ENCODE results near the gene CCDC170. TPM values are rescaled to one million over a fixed set of nuclear protein-coding genes. Genes with fewer than 3 reads are reported as not detected.

The CCDC170 gene
- total RNA-seq, 1 donor from 2014 or later = 0.20 TPM

GRCh38 chr6:151501511-151502136 is 7.8 kb downstream of the CCDC170 start:
- peaks cover 1% of the 10 kb centered on the region for H3K36me3 Mint-ChIP-seq (ENCODE audit: low read depth)
- H3K4me1 Mint-ChIP-seq (ENCODE audit: low read depth) = no peaks in the 10 kb centered on the region
- H3K9me3 Mint-ChIP-seq (ENCODE audit: low read depth) = no peaks in the 10 kb centered on the region
- peaks cover 2% of the 10 kb centered on the region for H3K27me3 Mint-ChIP-seq (ENCODE audit: low read depth)
- no peak for DNase-seq (ENCODE audit: low spot score)
- no peak overlapping the region for H3K27ac Mint-ChIP-seq (ENCODE audit: unreplicated experiment)
- H3K4me3 Mint-ChIP-seq (ENCODE audit: unreplicated experiment) = no peak overlapping the region
- TF ChIP-seq CTCF (IDR thresholded peaks at IDR 0.05) = no peak

- Mint-ChIP-seq H3K9me3 (ENCODE audit: low read depth) (no peaks in the 10 kb centered on the region), H3K27me3 (ENCODE audit: low read depth) (peaks cover 2% of the 10 kb centered on the region), H3K4me1 (ENCODE audit: low read depth) (no peaks in the 10 kb centered on the region), H3K27ac (ENCODE audit: unreplicated experiment) (no peak overlapping the region), H3K4me3 (ENCODE audit: unreplicated experiment) (no peak overlapping the region), H3K36me3 (ENCODE audit: low read depth) (peaks cover 1% of the 10 kb centered on the region)
- DNase-seq (ENCODE audit: low spot score) = no peak
- TF ChIP-seq CTCF (IDR thresholded peaks at IDR 0.05) = no peak
Observed at GRCh38 chr6:151502499-151502898, 8.7 kb downstream of the CCDC170 start.

- H3K4me1 Mint-ChIP-seq (ENCODE audit: low read depth) = no peaks in the 10 kb centered on the region
- no peak for DNase-seq (ENCODE audit: low spot score)
- TF ChIP-seq CTCF (IDR thresholded peaks at IDR 0.05) = no peak
- no peaks in the 10 kb centered on the region for H3K9me3 Mint-ChIP-seq (ENCODE audit: low read depth)
- H3K27ac Mint-ChIP-seq (ENCODE audit: unreplicated experiment) = no peak overlapping the region
- peaks cover 1% of the 10 kb centered on the region for H3K36me3 Mint-ChIP-seq (ENCODE audit: low read depth)
- H3K4me3 Mint-ChIP-seq (ENCODE audit: unreplicated experiment) = no peak overlapping the region
- no peaks in the 10 kb centered on the region for H3K27me3 Mint-ChIP-seq (ENCODE audit: low read depth)
Observed at GRCh38 chr6:151506761-151507160, 12.9 kb downstream of the CCDC170 start.

GRCh38 chr6:151509048-151509447 is 15.2 kb downstream of the CCDC170 start:
- no peak for TF ChIP-seq CTCF (IDR thresholded peaks at IDR 0.05)
- H3K9me3 Mint-ChIP-seq (ENCODE audit: low read depth) = no peaks in the 10 kb centered on the region
- no peaks in the 10 kb centered on the region for H3K27me3 Mint-ChIP-seq (ENCODE audit: low read depth)
- H3K36me3 Mint-ChIP-seq (ENCODE audit: low read depth) = no peaks in the 10 kb centered on the region
- no peak for DNase-seq (ENCODE audit: low spot score)
- H3K4me3 Mint-ChIP-seq (ENCODE audit: unreplicated experiment) = no peak overlapping the region
- no peak overlapping the region for H3K27ac Mint-ChIP-seq (ENCODE audit: unreplicated experiment)
- H3K4me1 Mint-ChIP-seq (ENCODE audit: low read depth) = no peaks in the 10 kb centered on the region

GRCh38 chr6:151512481-151512880 is 18.7 kb downstream of the CCDC170 start:
- no peak for TF ChIP-seq CTCF (IDR thresholded peaks at IDR 0.05)
- H3K27me3 Mint-ChIP-seq (ENCODE audit: low read depth) = no peaks in the 10 kb centered on the region
- no peak overlapping the region for H3K4me3 Mint-ChIP-seq (ENCODE audit: unreplicated experiment)
- no peaks in the 10 kb centered on the region for H3K36me3 Mint-ChIP-seq (ENCODE audit: low read depth)
- no peaks in the 10 kb centered on the region for H3K4me1 Mint-ChIP-seq (ENCODE audit: low read depth)
- no peaks in the 10 kb centered on the region for H3K9me3 Mint-ChIP-seq (ENCODE audit: low read depth)
- H3K27ac Mint-ChIP-seq (ENCODE audit: unreplicated experiment) = no peak overlapping the region
- no peak for DNase-seq (ENCODE audit: low spot score)
